Neural cell (in vitro differentiated cells): ENCODE data around the gene MED23. TPM values are rescaled to one million over a fixed set of nuclear protein-coding genes. Genes with fewer than 3 reads are reported as not detected.

Source experiments
- H2AFZ ChIP-seq: fragments of 200-600, 300-800 bp; sonication (generic), shearing (Covaris generic); 2 replicates; pipeline ENCODE4 v1.6.0; 2014; ENCODE audit warnings: low read depth, mild to moderate bottlenecking, antibody characterized with exemption, low read length, moderate library complexity
- H3F3A ChIP-seq: fragments of 200-600 bp; shearing (Covaris generic); 2 replicates; pipeline ENCODE4 v1.6.1; 2016; ENCODE audit warnings: mild to moderate bottlenecking, moderate library complexity, mixed read lengths, antibody characterized with exemption, low read length; ENCODE audit not compliant: insufficient read depth, poor library complexity, severe bottlenecking
- H3K27ac ChIP-seq: fragments of 200-600, 300-800 bp; sonication (generic), shearing (Covaris generic); 2 replicates; pipeline ENCODE4 v1.5.1; 2014; ENCODE audit warnings: mild to moderate bottlenecking, low read length, moderate library complexity
- H3K27me3 ChIP-seq: fragments of 300-800, 200-600 bp; sonication (generic), shearing (Covaris generic); 2 replicates; pipeline ENCODE4 v1.6.0; 2014; ENCODE audit warnings: mild to moderate bottlenecking, low read depth, low read length, moderate library complexity; ENCODE audit not compliant: insufficient read depth
- H3K36me3 ChIP-seq: fragments of 300-800, 200-600 bp; sonication (generic), shearing (Covaris generic); 2 replicates; pipeline ENCODE4 v1.5.1; 2014; ENCODE audit warnings: mild to moderate bottlenecking, antibody characterized with exemption, low read length, moderate library complexity; ENCODE audit not compliant: insufficient read depth
- H3K4me2 ChIP-seq: fragments of 300-800, 200-600 bp; sonication (generic), shearing (Covaris generic); 2 replicates; pipeline ENCODE4 v1.6.0; 2014; ENCODE audit warnings: mild to moderate bottlenecking, low read length
- H3K4me3 ChIP-seq: fragments of 300-800, 200-600 bp; sonication (generic), shearing (Covaris generic); 2 replicates; pipeline ENCODE4 v1.5.1; 2014; ENCODE audit warnings: mild to moderate bottlenecking, low read length, moderate library complexity
- H3K79me2 ChIP-seq: fragments of 200-600 bp; shearing (Covaris generic); replicated peaks from 2 replicates; pipeline ENCODE4 v1.6.0; 2014; ENCODE audit warnings: mild to moderate bottlenecking, low read length, moderate library complexity; ENCODE audit not compliant: insufficient read depth
- H3K9ac ChIP-seq: fragments of 300-800, 200-600 bp; sonication (generic), shearing (Covaris generic); 2 replicates; pipeline ENCODE4 v1.6.1; 2016; ENCODE audit warnings: mild to moderate bottlenecking, low read length, mixed read lengths
- H3K9me2 ChIP-seq: fragments of 200-600 bp; shearing (Covaris generic); 2 replicates; pipeline ENCODE4 v1.6.1; 2016; ENCODE audit warnings: mild to moderate bottlenecking, low read length, mixed read lengths; ENCODE audit not compliant: insufficient read depth
- H3K9me3 ChIP-seq: fragments of 200-600, 300-800 bp; sonication (generic), shearing (Covaris generic); 2 replicates; pipeline ENCODE4 v1.6.1; 2016; ENCODE audit warnings: mild to moderate bottlenecking, mixed run types, low read length, moderate library complexity, mixed read lengths
- H4K20me1 ChIP-seq: fragments of 200-600 bp; shearing (Covaris generic); 2 replicates; pipeline ENCODE4 v1.6.1; 2016; ENCODE audit warnings: mild to moderate bottlenecking, mixed run types; ENCODE audit not compliant: insufficient read depth
- CTCF ChIP-seq: fragments of 450-650 bp; IDR thresholded peaks from 2 replicates; pipeline ENCODE4 v1.5.1; 2014; ENCODE audit warnings: antibody characterized with exemption, mild to moderate bottlenecking, moderate library complexity; ENCODE audit not compliant: poor library complexity, severe bottlenecking
- EP300 ChIP-seq: fragments of 450-650 bp; conservative IDR thresholded peaks from 2 replicates; pipeline ENCODE4 v1.6.1; 2014; ENCODE audit warnings: antibody characterized with exemption, mild to moderate bottlenecking, moderate library complexity; ENCODE audit not compliant: poor library complexity, severe bottlenecking
- EZH2 ChIP-seq: fragments of 200-600, 300-800 bp; shearing (Covaris generic), sonication (generic); IDR thresholded peaks from 2 replicates; pipeline ENCODE4 v1.6.1; 2014; ENCODE audit warnings: antibody characterized with exemption, low read length, borderline replicate concordance, mild to moderate bottlenecking; ENCODE audit not compliant: insufficient read depth, poor library complexity, severe bottlenecking
- MXI1 ChIP-seq: fragments of 450-650 bp; conservative IDR thresholded peaks from 2 replicates; pipeline ENCODE4 v1.6.1; 2014; ENCODE audit warnings: antibody characterized with exemption, mild to moderate bottlenecking; ENCODE audit not compliant: poor library complexity, severe bottlenecking
- POLR2AphosphoS5 ChIP-seq: IDR thresholded peaks from 2 replicates; pipeline ENCODE4 v1.6.1; 2012
- RAD21 ChIP-seq: fragments of 450-650 bp; conservative IDR thresholded peaks from 2 replicates; pipeline ENCODE4 v1.6.1; 2014; ENCODE audit warnings: antibody characterized with exemption, mild to moderate bottlenecking, moderate library complexity
- SMC3 ChIP-seq: fragments of 450-650 bp; conservative IDR thresholded peaks from 2 replicates; pipeline ENCODE4 v1.6.1; 2014; ENCODE audit warnings: antibody characterized with exemption, mild to moderate bottlenecking, moderate library complexity; ENCODE audit not compliant: poor library complexity
- TAF1 ChIP-seq: IDR thresholded peaks from 2 replicates; pipeline ENCODE4 v1.6.1; 2012; ENCODE audit warnings: low read depth
- polyA plus RNA-seq: library from polyadenylated mRNA; depleted of rRNA; stranded (reverse); fragments of >200 nt; gene quantifications from 2 replicates; pipeline ENCODE4 v1.2.3, GENCODE V29; 2014
- TF ChIP-seq, protein P1 (sequence below): IDR thresholded peaks from 2 replicates; pipeline ENCODE4 v1.6.1; 2012; ENCODE audit warnings: borderline replicate concordance

MED23 gene
- polyA plus RNA-seq, 1 donor from 2014 or later = 104 TPM

DNA sequence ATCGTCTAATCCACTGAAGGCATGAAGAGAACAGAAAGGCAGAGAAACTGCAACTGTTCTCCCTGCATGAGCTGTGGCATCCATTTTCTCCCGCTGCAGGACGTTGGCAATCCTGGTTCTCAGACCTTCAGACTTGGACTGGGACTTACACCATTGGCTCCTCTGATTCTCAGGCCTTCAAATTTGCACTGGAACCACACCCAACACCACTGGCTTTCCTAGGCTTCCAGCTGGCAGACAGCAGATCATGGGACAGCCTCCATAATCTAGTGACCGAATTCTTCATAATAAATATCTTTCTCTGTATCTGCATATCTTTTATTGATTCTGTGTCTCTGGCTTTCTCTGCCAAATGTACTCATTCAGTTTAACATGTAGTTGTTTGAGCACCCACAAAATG is 69.1 kb downstream of the MED23 start:
- H3K4me3 ChIP-seq = no peak overlapping the region
- no peaks in the 10 kb centered on the region for H3F3A ChIP-seq
- H3K4me2 ChIP-seq = no peak overlapping the region
- no peaks in the 10 kb centered on the region for H3K27me3 ChIP-seq
- no peaks in the 10 kb centered on the region for H3K79me2 ChIP-seq
- H3K9me2 ChIP-seq = no peaks in the 10 kb centered on the region
- H3K36me3 ChIP-seq = no peaks in the 10 kb centered on the region
- no peak overlapping the region for H3K27ac ChIP-seq
- H3K9me3 ChIP-seq = no peaks in the 10 kb centered on the region
- TF ChIP-seq EP300 (no peak), RAD21 (no peak)
- no peak overlapping the region for H3K9ac ChIP-seq
- no peak overlapping the region for H2AFZ ChIP-seq
- H4K20me1 ChIP-seq = no peaks in the 10 kb centered on the region

- Histone ChIP-seq H3K27me3 (no peaks in the 10 kb centered on the region), H3K4me3 (no peak overlapping the region), H3K9ac (no peak overlapping the region), H3K79me2 (no peaks in the 10 kb centered on the region), H3K4me2 (no peak overlapping the region), H3K9me2 (no peaks in the 10 kb centered on the region), H3F3A (no peaks in the 10 kb centered on the region), H4K20me1 (no peaks in the 10 kb centered on the region), H3K9me3 (no peaks in the 10 kb centered on the region), H3K36me3 (no peaks in the 10 kb centered on the region), H3K27ac (no peak overlapping the region), H2AFZ (no peak overlapping the region)
- TF ChIP-seq MXI1 (no peak), RAD21 (no peak), POLR2AphosphoS5 (no peak), SMC3 (no peak), TAF1 (no peak)
- TF ChIP-seq, protein P1, sequence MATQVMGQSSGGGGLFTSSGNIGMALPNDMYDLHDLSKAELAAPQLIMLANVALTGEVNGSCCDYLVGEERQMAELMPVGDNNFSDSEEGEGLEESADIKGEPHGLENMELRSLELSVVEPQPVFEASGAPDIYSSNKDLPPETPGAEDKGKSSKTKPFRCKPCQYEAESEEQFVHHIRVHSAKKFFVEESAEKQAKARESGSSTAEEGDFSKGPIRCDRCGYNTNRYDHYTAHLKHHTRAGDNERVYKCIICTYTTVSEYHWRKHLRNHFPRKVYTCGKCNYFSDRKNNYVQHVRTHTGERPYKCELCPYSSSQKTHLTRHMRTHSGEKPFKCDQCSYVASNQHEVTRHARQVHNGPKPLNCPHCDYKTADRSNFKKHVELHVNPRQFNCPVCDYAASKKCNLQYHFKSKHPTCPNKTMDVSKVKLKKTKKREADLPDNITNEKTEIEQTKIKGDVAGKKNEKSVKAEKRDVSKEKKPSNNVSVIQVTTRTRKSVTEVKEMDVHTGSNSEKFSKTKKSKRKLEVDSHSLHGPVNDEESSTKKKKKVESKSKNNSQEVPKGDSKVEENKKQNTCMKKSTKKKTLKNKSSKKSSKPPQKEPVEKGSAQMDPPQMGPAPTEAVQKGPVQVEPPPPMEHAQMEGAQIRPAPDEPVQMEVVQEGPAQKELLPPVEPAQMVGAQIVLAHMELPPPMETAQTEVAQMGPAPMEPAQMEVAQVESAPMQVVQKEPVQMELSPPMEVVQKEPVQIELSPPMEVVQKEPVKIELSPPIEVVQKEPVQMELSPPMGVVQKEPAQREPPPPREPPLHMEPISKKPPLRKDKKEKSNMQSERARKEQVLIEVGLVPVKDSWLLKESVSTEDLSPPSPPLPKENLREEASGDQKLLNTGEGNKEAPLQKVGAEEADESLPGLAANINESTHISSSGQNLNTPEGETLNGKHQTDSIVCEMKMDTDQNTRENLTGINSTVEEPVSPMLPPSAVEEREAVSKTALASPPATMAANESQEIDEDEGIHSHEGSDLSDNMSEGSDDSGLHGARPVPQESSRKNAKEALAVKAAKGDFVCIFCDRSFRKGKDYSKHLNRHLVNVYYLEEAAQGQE = no peak
These were observed 72.0 kb downstream of the MED23 start for GRCh38 chr6:131555992-131556391.

DNA sequence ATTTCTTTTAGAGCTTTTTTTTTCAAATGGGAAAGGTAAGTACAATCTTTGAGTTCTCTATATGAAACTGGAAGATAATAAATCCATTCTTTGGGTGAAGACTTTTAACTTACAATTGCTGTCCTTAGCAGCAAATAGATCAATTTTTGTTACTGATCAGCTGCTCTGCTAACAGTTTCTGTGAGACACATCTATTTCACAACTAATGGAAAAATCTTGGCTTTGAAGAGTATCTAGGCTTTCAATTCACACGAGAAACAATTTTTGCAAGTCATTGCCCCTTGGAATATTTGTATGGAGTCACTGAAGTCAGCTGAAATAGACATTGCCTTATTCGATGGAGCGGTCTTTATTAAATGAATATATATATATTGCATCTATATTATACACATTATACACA is 75.5 kb downstream of the MED23 start:
- no peak overlapping the region for H3K27ac ChIP-seq
- H3K4me3 ChIP-seq = no peak overlapping the region
- H3K79me2 ChIP-seq = no peaks in the 10 kb centered on the region
- no peak overlapping the region for H2AFZ ChIP-seq
- H3K9ac ChIP-seq = no peak overlapping the region
- TF ChIP-seq CTCF (no peak), EP300 (no peak), TAF1 (no peak), EZH2 (no peak), MXI1 (no peak), RAD21 (no peak), POLR2AphosphoS5 (no peak), SMC3 (no peak)
- TF ChIP-seq, protein P1 = no peak
- no peaks in the 10 kb centered on the region for H3K9me3 ChIP-seq
- H3K4me2 ChIP-seq = no peak overlapping the region
- H3K9me2 ChIP-seq = no peaks in the 10 kb centered on the region
- H3F3A ChIP-seq = no peaks in the 10 kb centered on the region
- no peaks in the 10 kb centered on the region for H3K27me3 ChIP-seq
- H3K36me3 ChIP-seq = no peaks in the 10 kb centered on the region
- H4K20me1 ChIP-seq = no peaks in the 10 kb centered on the region
